GM19351 (cell line): Measurements from ENCODE around the gene DHX29.
A peak's percentile ranks its signal among the peaks of the same experiment; 100 is the strongest.

Experiments
- ATAC-seq: cut with Tn5 transposase; IDR thresholded peaks from one replicate; pipeline ENCODE4 v1.9.1; 2021; ENCODE audit warnings: mild to moderate bottlenecking, moderate library complexity; ENCODE audit not compliant: unreplicated experiment

Gene DHX29, protein sequence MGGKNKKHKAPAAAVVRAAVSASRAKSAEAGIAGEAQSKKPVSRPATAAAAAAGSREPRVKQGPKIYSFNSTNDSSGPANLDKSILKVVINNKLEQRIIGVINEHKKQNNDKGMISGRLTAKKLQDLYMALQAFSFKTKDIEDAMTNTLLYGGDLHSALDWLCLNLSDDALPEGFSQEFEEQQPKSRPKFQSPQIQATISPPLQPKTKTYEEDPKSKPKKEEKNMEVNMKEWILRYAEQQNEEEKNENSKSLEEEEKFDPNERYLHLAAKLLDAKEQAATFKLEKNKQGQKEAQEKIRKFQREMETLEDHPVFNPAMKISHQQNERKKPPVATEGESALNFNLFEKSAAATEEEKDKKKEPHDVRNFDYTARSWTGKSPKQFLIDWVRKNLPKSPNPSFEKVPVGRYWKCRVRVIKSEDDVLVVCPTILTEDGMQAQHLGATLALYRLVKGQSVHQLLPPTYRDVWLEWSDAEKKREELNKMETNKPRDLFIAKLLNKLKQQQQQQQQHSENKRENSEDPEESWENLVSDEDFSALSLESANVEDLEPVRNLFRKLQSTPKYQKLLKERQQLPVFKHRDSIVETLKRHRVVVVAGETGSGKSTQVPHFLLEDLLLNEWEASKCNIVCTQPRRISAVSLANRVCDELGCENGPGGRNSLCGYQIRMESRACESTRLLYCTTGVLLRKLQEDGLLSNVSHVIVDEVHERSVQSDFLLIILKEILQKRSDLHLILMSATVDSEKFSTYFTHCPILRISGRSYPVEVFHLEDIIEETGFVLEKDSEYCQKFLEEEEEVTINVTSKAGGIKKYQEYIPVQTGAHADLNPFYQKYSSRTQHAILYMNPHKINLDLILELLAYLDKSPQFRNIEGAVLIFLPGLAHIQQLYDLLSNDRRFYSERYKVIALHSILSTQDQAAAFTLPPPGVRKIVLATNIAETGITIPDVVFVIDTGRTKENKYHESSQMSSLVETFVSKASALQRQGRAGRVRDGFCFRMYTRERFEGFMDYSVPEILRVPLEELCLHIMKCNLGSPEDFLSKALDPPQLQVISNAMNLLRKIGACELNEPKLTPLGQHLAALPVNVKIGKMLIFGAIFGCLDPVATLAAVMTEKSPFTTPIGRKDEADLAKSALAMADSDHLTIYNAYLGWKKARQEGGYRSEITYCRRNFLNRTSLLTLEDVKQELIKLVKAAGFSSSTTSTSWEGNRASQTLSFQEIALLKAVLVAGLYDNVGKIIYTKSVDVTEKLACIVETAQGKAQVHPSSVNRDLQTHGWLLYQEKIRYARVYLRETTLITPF (N-terminal part only)

DNA sequence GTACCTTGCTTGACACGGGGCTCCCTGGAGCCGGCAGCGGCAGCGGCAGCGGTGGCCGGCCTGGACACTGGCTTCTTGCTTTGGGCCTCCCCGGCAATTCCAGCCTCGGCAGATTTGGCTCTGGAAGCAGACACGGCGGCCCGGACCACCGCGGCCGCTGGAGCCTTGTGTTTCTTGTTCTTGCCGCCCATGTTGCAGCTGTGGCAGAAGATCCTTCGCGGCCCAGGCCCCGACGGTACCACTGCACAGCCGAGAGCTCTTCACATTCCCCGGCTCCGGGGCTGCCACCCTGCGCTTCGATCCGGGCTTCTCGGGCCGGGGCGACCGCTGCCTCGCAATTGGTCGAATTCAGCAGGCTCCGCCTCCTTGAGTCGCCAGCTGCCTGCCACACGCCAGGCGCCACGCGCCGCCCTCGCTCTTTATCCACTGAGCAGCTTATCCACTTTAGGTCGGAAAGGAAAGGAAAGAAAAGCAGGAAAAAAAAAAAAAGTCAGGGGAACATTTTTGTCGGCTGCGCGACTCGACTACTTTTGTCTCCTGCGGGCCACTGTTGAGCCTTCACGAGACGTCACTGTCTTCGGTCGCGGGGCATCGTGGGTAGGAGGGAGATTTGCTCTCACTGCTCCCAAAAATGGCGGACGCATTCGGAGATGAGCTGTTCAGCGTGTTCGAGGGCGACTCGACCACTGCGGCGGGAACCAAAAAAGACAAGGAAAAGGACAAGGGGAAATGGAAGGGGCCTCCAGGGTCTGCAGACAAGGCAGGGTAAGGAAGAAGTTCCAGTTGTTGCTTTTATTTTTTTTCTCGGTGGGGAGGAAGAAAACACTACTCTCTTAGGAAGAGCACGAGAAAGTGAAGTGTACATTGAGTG, at the start of gene DHX29, which contains the start of gene MTREX:
DHX29 (minus strand) TSS at position 312 of the 871 bp plus-strand sequence; CDS start at position 191, 121 bp downstream.
MTREX (plus strand) TSS at position 607 of the 871 bp plus-strand sequence; CDS start at position 632, 25 bp downstream.
- peak; percentile 91 for ATAC-seq

DNA sequence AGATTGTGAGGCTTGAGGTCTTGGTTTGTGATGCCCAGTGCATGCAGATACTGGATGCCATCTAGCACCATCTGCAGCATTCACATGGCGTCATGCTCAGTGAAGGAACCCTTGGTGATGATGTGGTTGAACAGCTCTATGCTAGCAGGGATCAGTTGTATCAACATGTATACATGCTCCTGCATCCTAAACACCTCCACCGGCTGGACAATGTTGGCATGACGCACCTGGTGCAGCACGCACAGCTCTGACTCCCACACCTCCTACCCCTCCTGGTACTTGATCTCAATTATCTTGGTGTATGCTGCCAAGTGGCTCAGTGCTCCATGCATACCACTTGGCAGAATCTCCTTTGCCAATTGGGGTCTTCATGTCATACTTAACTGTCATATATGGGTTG, 49.4 kb upstream of the DHX29 start:
- no peak for ATAC-seq

DNA sequence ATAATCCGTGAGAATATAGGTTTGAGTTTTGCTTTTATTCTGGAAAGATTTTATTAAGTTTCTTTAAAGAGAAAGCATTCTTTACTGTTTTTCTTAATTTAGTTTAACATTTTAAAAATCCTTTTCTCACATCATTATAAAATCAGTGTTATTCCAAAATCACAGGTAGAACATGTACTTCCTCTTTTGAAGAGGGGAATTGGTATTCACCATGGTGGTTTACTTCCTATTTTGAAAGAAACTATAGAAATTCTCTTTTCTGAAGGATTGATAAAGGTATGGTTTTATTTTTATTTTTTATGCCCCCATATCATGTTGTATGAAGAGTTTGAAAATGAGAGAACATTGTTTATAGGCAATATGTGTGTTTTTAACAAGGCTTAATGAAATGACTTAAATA, 43.3 kb upstream of the DHX29 start:
- ATAC-seq = no peak

DNA sequence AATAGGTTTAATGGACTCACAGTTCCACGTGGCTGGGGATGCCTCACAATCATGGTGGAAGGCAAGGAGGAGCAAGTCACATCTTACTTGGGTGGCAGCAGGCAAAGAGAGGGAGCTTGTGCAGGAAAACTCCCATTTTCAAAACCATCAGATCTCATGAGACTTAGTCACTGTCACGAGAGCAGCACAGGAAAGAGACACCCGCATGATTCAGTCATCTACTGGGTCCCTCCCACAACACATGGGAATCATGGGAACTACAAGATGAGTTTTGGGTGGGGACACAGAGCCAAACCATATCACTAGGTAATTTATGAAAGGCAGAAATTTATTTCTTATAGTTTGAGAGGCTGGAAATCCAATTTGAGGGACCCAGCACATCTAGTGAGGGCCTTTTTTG, 40.3 kb upstream of the DHX29 start:
- ATAC-seq = no peak

DNA sequence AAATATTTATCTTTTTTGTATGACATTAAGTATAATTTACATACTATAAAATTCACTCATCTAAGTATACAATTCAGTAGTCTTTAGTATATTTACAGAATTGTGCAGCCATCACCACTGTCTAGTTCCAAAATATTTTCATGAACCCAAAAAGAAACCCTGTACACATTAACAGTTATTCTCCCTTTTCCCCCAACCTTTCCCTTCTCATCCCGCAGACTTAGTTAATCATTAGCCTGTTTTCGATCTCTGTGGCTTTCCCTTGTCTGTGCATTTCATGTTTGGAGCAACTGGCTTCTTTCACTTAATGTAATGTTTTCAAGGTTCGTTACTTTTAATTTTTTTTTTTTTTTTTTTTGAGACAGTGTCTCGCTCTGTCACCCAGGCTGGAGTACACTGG, 37.8 kb upstream of the DHX29 start:
- no peak for ATAC-seq

DNA sequence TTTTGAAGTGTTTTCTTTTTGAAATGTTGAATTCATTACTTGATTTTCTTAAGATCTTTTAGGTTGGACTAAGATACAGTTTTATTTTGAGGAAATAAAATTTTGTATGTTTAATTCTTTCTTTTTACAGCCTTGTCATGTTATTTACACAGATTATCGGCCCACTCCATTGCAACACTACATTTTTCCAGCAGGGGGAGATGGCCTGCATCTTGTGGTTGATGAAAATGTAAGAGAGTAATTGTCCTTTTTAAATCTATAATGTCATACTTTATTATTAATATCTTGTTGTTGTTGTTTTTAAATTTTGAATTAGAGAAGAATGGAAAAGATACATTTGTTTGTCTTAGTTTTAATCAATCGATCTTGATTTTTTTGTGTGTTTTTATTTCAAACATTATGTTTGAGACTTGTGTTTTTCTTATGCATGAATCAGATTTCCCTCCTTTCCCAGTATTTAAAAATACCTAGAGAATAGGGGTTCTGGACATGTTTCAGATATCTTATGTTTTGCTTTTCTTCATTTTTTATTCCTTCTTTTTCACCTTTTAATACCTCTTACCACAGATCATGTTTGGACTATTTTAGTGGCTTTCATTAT, 37.0 kb upstream of the DHX29 start:
- ATAC-seq = no peak

DNA sequence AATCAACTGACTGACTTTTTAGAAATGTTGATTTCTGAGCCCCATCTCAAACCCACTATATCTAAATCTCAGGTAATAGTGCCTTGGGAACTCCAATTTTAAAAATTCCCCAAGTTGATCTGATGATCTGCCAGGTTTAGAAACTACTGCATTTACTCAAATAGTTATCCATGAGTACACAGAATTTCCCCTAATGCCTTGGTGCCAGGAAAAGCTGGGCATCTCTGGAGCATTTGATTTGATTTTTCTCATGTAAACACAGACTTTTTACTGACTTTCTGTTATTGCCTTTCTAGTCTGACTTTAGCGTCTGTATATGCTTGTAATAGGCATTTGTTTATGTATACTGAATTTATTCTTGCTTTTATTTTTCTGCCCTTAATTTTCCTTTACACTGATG, 36.1 kb upstream of the DHX29 start:
- no peak for ATAC-seq

DNA sequence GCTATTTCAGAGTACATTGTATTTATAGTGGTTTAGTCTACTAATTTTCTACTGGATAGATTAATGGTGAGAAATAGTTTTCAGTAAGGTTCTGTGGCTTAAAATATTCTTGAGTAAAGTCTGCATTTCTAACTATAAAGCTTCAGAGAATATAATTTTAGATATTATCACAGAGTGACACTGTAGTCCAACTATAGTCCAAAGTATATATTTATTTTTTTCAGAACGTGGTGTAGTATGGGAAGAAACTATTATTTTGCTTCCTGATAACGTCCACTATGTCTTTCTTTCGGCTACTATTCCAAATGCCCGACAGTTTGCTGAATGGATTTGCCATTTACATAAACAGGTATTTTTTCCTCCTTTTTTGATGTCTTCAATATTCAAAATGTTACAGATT, 35.6 kb upstream of the DHX29 start:
- no peak for ATAC-seq

DNA sequence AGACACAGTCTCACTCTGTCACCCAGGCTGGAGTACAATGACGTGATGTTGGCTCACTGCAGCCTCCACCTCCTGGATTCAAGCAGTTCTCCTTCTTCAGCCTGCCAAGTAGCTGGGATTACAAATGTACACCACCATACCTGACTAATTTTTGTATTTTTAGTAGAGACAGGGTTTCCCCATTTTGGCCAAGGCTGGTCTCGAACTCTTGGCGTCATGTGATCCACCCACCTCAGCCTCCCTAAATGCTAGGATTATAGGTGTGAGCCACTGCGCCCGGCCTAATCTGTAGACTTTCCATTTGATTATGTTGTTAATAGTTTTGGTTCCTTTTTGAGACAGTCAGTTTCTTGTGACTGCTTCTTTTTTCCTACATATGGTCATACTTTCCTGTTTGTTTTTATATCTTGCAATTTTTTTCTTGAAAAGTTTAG, 31.3 kb upstream of the DHX29 start:
- peak; percentile 88 for ATAC-seq

DNA sequence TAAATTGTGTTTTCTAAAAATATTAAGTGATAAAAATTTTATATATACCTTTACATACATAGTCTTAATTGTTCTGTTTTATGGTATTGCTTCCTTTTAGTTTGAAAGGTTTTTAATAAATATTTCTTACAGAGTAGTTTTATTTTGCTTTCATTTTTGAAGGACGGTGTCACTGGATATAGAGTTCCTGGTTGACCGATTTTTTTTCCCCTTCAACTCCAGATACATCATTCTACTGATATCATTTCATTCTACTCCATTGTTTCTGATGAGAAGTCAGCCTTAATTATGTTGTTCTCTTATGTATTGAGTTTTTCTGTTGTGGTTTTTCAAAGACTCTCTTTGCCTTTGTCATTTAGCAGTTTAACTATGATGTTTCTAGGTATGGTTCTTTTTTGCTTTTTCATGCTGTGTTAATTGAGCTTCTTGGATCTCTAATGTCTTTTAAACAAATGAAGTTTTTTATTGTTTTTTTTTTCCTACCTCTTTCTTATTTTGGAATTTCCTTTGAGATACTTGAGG, 30.7 kb upstream of the DHX29 start:
- ATAC-seq = no peak

DNA sequence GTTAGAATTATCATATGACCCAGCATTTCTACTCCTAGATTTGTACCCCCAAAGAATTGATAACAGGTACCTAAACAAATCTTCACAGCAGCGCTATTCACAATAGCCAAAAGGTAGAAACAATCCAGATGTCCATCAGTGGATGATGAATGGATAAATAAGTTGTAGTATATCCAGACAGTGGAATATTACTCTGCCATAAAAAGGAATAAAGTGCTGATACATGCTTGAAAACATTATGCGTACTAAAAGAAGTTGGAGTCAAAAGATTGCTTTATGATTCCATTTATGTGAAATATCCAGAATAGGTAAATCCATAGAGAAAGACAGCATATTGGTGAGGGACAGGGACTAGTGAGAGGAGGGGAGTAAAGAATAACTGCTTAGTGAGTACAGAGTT, 26.3 kb upstream of the DHX29 start:
- no peak for ATAC-seq

DNA sequence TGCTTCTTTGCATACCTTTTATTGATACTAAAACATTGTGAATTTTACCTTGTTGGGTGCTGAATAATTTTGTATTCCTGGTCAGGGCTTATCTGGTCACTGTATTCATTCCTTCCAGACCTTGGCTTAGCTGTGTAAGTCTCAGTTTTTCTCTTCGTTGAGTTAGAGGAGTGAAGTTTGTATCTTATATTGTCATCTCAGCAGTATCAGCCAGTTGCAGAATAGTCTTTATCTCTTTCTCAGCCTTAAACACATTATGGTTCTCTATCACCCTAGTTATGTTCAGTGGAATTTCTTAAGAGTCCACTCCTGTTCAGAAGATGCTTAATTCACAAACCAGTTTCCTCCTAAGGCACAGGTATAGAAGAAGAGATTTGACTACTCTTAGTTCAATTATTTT, 25.5 kb upstream of the DHX29 start:
- ATAC-seq = no peak

DNA sequence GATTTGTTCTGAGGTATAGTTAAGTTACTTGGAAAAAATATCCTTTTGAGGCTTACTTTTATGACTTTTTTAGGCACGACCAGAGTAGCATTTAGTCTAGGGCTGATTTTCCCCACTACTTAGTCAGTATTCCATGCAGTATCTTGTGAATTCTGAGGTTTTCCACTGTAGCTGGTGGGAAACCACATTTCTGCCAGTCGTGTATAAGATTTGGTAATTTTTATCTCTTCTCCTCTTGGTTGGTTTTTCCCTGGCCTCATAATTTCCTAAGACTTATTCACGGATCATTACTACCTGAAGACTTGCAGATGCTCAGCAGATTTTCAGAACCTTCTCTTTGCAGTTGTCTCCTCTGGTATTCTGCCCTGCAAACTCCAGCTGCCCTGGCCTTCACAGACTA, 23.8 kb upstream of the DHX29 start:
- no peak for ATAC-seq

DNA sequence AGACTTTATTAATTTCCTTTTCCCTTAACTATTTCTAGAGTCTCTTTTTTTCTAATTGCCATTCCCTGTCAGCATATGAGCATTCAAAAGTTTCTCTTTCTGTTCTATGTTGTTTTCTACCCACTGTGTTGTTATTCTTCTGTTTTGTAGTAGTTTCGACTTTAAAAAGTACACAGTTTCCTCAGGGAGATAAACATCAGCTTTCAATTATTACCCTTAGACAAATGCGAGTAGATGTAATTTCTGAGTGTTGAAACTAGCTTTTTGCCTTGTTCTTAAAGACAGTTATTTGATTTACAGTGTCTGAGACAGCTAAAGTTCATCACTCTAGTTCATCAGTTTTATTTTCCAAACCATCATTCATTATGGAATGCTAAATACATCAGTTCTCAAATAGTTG, 19.8 kb upstream of the DHX29 start:
- ATAC-seq = no peak

DNA sequence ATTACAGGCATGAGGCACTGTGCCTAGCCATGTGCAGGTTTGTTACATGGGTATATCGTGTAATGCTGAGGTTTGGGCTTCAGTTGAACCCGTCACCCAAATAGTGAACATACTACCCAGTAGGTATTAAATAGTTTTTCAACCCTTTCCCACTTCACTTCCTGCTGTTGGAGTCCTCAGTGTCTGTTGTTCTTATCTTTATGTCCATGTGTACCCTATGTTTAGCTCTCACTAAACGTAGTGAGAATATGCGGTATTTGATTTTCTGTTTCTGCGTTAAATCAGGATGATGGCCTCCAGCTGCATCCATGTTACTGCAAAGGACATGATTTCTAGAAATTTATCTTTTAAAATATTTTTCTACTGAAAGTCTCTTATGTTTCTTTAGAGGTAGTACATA, 18.1 kb upstream of the DHX29 start:
- ATAC-seq = no peak

DNA sequence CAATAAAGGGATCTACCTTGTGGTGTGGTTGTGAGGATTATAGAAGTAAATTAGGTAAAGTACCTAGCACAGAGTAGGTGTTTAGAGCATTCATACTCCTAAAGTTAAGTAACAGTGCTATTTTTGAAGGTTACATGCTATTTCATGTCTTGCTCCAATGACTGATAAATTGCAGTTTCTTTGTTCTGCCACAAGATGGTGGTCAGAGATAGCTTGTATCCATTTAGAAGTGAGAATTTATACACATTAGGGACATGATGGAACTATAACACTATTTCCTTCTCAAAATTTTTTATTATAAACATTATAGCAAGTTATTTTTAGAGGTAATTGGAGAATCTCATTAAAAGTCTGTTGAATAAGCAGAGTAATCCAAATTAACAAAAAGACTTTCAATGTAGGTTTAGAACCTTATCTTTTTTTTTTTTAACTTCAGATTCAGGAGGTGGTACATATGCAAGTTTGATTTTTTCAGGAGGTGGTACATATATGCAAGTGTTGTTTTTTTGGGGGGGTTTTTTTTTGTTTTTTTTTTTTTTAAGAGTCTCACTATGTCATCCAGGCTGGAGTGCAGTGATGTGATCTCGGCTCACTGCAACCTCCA, 17.4 kb upstream of the DHX29 start:
- peak; percentile 65 for ATAC-seq

DNA sequence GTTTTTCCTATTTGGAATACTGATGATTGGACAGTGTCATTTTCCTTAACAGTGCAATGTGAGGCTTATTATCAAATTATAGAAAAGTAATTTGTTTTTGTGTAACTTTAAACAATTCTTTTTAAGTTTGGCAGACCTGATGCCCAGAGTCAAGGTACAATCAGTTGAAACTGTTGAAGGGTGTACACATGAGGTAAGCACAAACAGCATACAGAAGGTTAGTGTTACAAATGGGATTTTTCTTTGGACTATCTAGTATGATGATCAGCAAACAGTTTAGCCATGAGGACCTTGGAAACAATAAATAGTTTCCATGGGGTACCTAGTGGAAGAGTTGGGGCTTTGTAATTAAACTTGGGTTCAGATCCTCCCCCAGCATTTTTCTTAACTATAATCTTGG, 16.5 kb upstream of the DHX29 start:
- no peak for ATAC-seq

DNA sequence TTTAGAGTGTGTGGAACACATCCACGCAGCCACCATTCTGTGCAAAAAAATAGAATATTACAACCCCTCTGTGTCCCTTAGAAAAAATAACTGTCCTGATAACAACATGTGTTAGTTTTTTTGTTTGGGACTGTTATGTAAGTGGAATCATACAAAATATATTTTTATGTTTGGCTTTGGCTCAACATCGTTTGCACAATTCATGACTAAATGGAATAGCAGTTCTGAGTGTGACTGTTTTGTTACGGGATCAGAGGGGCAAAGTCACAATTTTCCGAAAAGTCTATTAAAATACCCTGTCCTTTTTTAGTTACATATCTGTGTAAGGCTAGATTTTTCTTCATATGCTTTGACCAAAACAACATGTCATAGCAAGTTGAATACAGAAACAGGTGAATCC, 13.1 kb upstream of the DHX29 start:
- no peak for ATAC-seq

DNA sequence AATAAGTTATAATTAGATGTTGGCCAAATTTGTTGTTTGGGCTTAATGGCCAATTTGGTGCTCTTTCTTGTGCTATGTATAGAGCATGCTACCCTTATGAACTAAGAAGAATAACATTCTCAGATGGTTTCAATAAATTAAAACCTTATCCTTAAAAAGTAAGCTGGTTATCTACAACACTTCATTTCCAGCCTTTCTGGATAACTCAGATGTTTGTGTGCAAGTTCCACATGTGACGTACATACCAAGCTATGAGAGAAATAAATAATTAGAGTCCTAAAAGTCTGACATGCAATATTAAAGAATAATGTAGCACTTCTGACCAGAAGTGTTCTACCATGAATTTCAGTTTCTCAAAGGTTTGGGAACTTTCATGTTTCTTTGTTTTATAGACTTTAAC, 12.0 kb upstream of the DHX29 start:
- no peak for ATAC-seq
